HFFc6 (cell line): Measurements from ENCODE around the gene ANKRD36. TPM values are rescaled to one million over a fixed set of nuclear protein-coding genes. Genes with fewer than 3 reads are reported as not detected.
"Not testable (repeated sequence)": the region's sequence is repeated elsewhere in the genome, so short reads cannot be mapped to it uniquely, and the experiment has no call there.

Experiments used
- DNase-seq: peaks from one replicate; pipeline ENCODE4 v3.0.0-alpha.2; 2018
- H3K27ac Mint-ChIP-seq: 2 replicates; pipeline ENCODE4 v1.8.0; 2020; ENCODE audit warnings: mild to moderate bottlenecking, mixed read lengths
- H3K27me3 Mint-ChIP-seq: 2 replicates; pipeline ENCODE4 v1.8.0; 2021; ENCODE audit warnings: mild to moderate bottlenecking, moderate library complexity, mixed read lengths; ENCODE audit not compliant: insufficient read depth
- H3K36me3 Mint-ChIP-seq: 2 replicates; pipeline ENCODE4 v1.8.0; 2021; ENCODE audit warnings: low read depth, mixed read lengths
- H3K4me1 Mint-ChIP-seq: 2 replicates; pipeline ENCODE4 v1.8.0; 2020; ENCODE audit warnings: low read depth, mixed read lengths
- H3K4me3 Mint-ChIP-seq: 2 replicates; pipeline ENCODE4 v1.8.0; 2020; ENCODE audit warnings: mild to moderate bottlenecking, moderate library complexity, mixed read lengths
- H3K9me3 Mint-ChIP-seq: 2 replicates; pipeline ENCODE4 v1.8.0; 2020; ENCODE audit warnings: mild to moderate bottlenecking, mixed read lengths
- CTCF ChIP-seq: fragments of 200-600 bp; sonication (generic); IDR thresholded peaks from 2 replicates; pipeline ENCODE4 v1.5.0; 2021; ENCODE audit warnings: antibody characterized with exemption, mild to moderate bottlenecking
- long read RNA-seq: library from polyadenylated mRNA; unstranded; transcript quantifications from one replicate; pipeline ENCODE4 v2.0.0, GENCODE V29; 2019
- total RNA-seq, 6 experiments: library from RNA; stranded (reverse); fragmentation: NEBNext Ultra II Directional; extraction: Animal tissue kit (Norgen Biotek cat#: 25700); gene quantifications; 2 replicates in 1 of 6; 3 replicates in 5 of 6; pipeline ENCODE4 v1.2.3, GENCODE V29; 2021

The ANKRD36 gene
- 1 to 10 TPM; 4.3 to 6.9 (median 5.7) TPM for total RNA-seq
- long read RNA-seq, partial matches to known transcripts, result 0 of 3 reads
- long read RNA-seq, other reads (novel, unspliced or antisense), result 3 of 3 reads

- peak; percentile 7; the same call in 1 of the 2 replicates for TF ChIP-seq CTCF
- peak; percentile 67 for DNase-seq
- not testable (repeated sequence) for H3K27me3 Mint-ChIP-seq, H3K36me3 Mint-ChIP-seq, H3K9me3 Mint-ChIP-seq, H3K4me1 Mint-ChIP-seq
- Mint-ChIP-seq H3K4me3 (peak within 1 kb of the TSS; percentile 99), H3K27ac (peak within 1 kb of the TSS; percentile 95)
These were observed at the start of gene ANKRD36 for GRCh38 chr2:97113050-97113881. TSS of gene ANKRD36 (plus strand) at chr2:97113153. CDS start at chr2:97113740, 587 bp downstream.

- not testable (repeated sequence) for H3K4me3 Mint-ChIP-seq, DNase-seq, H3K36me3 Mint-ChIP-seq, H3K9me3 Mint-ChIP-seq, H3K4me1 Mint-ChIP-seq, H3K27ac Mint-ChIP-seq
- peaks cover 33% of the 10 kb centered on the region for H3K27me3 Mint-ChIP-seq
These were observed 46.9 kb upstream of the ANKRD36 start for GRCh38 chr2:97066030-97066429.

GRCh38 chr2:97067279-97068004 is 45.5 kb upstream of the ANKRD36 start:
- no peaks in the 10 kb centered on the region for H3K4me1 Mint-ChIP-seq
- H3K36me3 Mint-ChIP-seq, result no peaks in the 10 kb centered on the region
- no peaks in the 10 kb centered on the region for H3K9me3 Mint-ChIP-seq
- DNase-seq, result no peak
- H3K27me3 Mint-ChIP-seq, result peaks cover 31% of the 10 kb centered on the region
- no peak overlapping the region for H3K27ac Mint-ChIP-seq
- no peak overlapping the region for H3K4me3 Mint-ChIP-seq
- no peak for TF ChIP-seq CTCF

- TF ChIP-seq CTCF, result no peak
- Mint-ChIP-seq H3K4me3 (no peak overlapping the region), H3K36me3 (no peaks in the 10 kb centered on the region), H3K4me1 (no peaks in the 10 kb centered on the region), H3K27me3 (peaks cover 27% of the 10 kb centered on the region), H3K27ac (no peak overlapping the region), H3K9me3 (no peaks in the 10 kb centered on the region)
- DNase-seq, result no peak
These were observed 44.9 kb upstream of the ANKRD36 start for GRCh38 chr2:97068074-97068473.

- not testable (repeated sequence) for H3K27ac Mint-ChIP-seq, H3K4me3 Mint-ChIP-seq, H3K36me3 Mint-ChIP-seq, H3K4me1 Mint-ChIP-seq, DNase-seq, H3K9me3 Mint-ChIP-seq
- peaks cover 27% of the 10 kb centered on the region for H3K27me3 Mint-ChIP-seq
These were observed 44.2 kb upstream of the ANKRD36 start for GRCh38 chr2:97068722-97069121.

GRCh38 chr2:97070915-97071314 is 42.0 kb upstream of the ANKRD36 start:
- not testable (repeated sequence) for H3K36me3 Mint-ChIP-seq, H3K4me1 Mint-ChIP-seq, H3K27ac Mint-ChIP-seq, H3K9me3 Mint-ChIP-seq, H3K4me3 Mint-ChIP-seq, DNase-seq
- H3K27me3 Mint-ChIP-seq, result peaks cover 20% of the 10 kb centered on the region

- H3K4me3 Mint-ChIP-seq, H3K27me3 Mint-ChIP-seq, H3K4me1 Mint-ChIP-seq, H3K36me3 Mint-ChIP-seq, H3K9me3 Mint-ChIP-seq, H3K27ac Mint-ChIP-seq, DNase-seq: not testable (repeated sequence)
These were observed 35.7 kb upstream of the ANKRD36 start for GRCh38 chr2:97077213-97077612.

- H3K4me1 Mint-ChIP-seq, H3K36me3 Mint-ChIP-seq, H3K9me3 Mint-ChIP-seq, H3K27ac Mint-ChIP-seq, H3K4me3 Mint-ChIP-seq, DNase-seq: not testable (repeated sequence)
- H3K27me3 Mint-ChIP-seq, result peaks cover 11% of the 10 kb centered on the region
These were observed 32.1 kb upstream of the ANKRD36 start for GRCh38 chr2:97080855-97081254.

GRCh38 chr2:97082206-97082605 is 30.7 kb upstream of the ANKRD36 start:
- peaks cover 11% of the 10 kb centered on the region for H3K27me3 Mint-ChIP-seq
- H3K36me3 Mint-ChIP-seq, H3K27ac Mint-ChIP-seq, H3K4me1 Mint-ChIP-seq, DNase-seq, H3K9me3 Mint-ChIP-seq, H3K4me3 Mint-ChIP-seq: not testable (repeated sequence)

- not testable (repeated sequence) for H3K36me3 Mint-ChIP-seq, H3K27ac Mint-ChIP-seq, H3K9me3 Mint-ChIP-seq, H3K4me1 Mint-ChIP-seq, DNase-seq, H3K4me3 Mint-ChIP-seq
- peaks cover 11% of the 10 kb centered on the region for H3K27me3 Mint-ChIP-seq
These were observed 29.4 kb upstream of the ANKRD36 start for GRCh38 chr2:97083516-97083915.
